B cell (primary cell): Measurements from ENCODE around the gene LUZP1.
"Not testable (repeated sequence)": the region's sequence is repeated elsewhere in the genome, so short reads cannot be mapped to it uniquely, and the experiment has no call there.

Experiments used
- CTCF ChIP-seq: fragments of 200-600 bp; IDR thresholded peaks from one replicate; pipeline ENCODE4 v1.8.0; 2022; ENCODE audit warnings: antibody characterized with exemption, mild to moderate bottlenecking
- EZH2 ChIP-seq: IDR thresholded peaks from 2 replicates; pipeline ENCODE4 v1.6.1; 2012; ENCODE audit warnings: borderline replicate concordance, low read depth, mild to moderate bottlenecking, moderate library complexity, low read length; ENCODE audit not compliant: insufficient read depth, poor library complexity, severe bottlenecking

DNA sequence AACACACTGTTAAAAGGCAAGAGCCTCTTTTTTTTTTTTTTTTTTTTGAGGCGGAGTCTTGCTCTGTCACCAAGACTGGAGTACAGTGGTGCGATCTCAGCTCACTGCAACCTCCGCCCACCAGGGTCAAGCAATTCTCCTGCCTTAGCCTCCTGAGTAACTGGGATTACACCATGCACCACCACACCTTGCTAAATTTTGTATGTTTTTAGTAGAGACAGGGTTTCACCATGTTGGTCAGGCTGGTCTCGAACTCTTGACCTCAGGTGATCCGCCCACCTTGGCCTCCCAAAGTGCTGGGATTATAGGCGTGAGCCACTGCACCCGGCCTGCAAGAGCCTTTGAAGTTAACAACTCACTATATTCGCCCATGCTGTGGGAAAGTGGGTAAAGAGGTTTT is 39.1 kb upstream of the LUZP1 start:
- TF ChIP-seq CTCF, EZH2: not testable (repeated sequence)
